Measurements from ENCODE around the gene NAV2. TPM values are rescaled to one million over a fixed set of nuclear protein-coding genes. Genes with fewer than 3 reads are reported as not detected.

The NAV2 gene
- total RNA-seq, 1 experiment from 2014 or later, result 22.7 TPM

GRCh38 chr11:19769820-19770219, 57.2 kb downstream of the NAV2 start:
- ChIA-PET POLR2A (no interaction called here), CTCF (no interaction called here)
- Histone ChIP-seq H3K4me1 (ENCODE audit: control insufficient read depth, insufficient read depth, low read length) (no peaks in the 10 kb centered on the region; the same call in 1 of the 2 replicates), H3K36me3 (ENCODE audit: control insufficient read depth, insufficient read depth, low read length) (no peaks in the 10 kb centered on the region), H3K27me3 (ENCODE audit: control insufficient read depth, insufficient read depth, low read length) (no peaks in the 10 kb centered on the region), H3K9me3 (ENCODE audit: control insufficient read depth, insufficient read depth, low read depth, low read length) (no peaks in the 10 kb centered on the region), H3K27ac (ENCODE audit: low read length) (no peak overlapping the region), H3K4me3 (ENCODE audit: low read depth in 2 of 2, low read length in 2 of 2) (no peak overlapping the region)
- in situ Hi-C loops (cut with HindIII; ENCODE audit: low pct_unique_long_range_greater_than_20kb, low sequenced_read_pairs), result no loop called here
- TF ChIP-seq, protein P1, sequence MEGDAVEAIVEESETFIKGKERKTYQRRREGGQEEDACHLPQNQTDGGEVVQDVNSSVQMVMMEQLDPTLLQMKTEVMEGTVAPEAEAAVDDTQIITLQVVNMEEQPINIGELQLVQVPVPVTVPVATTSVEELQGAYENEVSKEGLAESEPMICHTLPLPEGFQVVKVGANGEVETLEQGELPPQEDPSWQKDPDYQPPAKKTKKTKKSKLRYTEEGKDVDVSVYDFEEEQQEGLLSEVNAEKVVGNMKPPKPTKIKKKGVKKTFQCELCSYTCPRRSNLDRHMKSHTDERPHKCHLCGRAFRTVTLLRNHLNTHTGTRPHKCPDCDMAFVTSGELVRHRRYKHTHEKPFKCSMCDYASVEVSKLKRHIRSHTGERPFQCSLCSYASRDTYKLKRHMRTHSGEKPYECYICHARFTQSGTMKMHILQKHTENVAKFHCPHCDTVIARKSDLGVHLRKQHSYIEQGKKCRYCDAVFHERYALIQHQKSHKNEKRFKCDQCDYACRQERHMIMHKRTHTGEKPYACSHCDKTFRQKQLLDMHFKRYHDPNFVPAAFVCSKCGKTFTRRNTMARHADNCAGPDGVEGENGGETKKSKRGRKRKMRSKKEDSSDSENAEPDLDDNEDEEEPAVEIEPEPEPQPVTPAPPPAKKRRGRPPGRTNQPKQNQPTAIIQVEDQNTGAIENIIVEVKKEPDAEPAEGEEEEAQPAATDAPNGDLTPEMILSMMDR (IDR thresholded peaks at IDR 0.05), result no peak
- no peak for TF ChIP-seq TCF7L2 (IDR thresholded peaks at IDR 0.05; ENCODE audit: low read depth, low read length)
- TF ChIP-seq SIN3A (IDR thresholded peaks at IDR 0.05; ENCODE audit: borderline replicate concordance, insufficient read depth, low read depth, low read length), result no peak
- TF ChIP-seq, protein P2, sequence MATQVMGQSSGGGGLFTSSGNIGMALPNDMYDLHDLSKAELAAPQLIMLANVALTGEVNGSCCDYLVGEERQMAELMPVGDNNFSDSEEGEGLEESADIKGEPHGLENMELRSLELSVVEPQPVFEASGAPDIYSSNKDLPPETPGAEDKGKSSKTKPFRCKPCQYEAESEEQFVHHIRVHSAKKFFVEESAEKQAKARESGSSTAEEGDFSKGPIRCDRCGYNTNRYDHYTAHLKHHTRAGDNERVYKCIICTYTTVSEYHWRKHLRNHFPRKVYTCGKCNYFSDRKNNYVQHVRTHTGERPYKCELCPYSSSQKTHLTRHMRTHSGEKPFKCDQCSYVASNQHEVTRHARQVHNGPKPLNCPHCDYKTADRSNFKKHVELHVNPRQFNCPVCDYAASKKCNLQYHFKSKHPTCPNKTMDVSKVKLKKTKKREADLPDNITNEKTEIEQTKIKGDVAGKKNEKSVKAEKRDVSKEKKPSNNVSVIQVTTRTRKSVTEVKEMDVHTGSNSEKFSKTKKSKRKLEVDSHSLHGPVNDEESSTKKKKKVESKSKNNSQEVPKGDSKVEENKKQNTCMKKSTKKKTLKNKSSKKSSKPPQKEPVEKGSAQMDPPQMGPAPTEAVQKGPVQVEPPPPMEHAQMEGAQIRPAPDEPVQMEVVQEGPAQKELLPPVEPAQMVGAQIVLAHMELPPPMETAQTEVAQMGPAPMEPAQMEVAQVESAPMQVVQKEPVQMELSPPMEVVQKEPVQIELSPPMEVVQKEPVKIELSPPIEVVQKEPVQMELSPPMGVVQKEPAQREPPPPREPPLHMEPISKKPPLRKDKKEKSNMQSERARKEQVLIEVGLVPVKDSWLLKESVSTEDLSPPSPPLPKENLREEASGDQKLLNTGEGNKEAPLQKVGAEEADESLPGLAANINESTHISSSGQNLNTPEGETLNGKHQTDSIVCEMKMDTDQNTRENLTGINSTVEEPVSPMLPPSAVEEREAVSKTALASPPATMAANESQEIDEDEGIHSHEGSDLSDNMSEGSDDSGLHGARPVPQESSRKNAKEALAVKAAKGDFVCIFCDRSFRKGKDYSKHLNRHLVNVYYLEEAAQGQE (IDR thresholded peaks at IDR 0.05; ENCODE audit: insufficient read depth in 1 of 2, low read depth in 2 of 2, low read length in 1 of 2), result no peak
- no peak for TF ChIP-seq POLR2AphosphoS5 (IDR thresholded peaks at IDR 0.05; ENCODE audit: low read depth, low read length)
- DNase-seq (ENCODE audit: low read depth, low spot score) (no peak), ATAC-seq (no peak; the same call in 1 of the 2 replicates)
- no TSS peak for BruUV-seq (replicated peaks)
- intact Hi-C loops (cut with micrococcal nuclease; ENCODE audit: unreplicated experiment), result no loop called here

DNA sequence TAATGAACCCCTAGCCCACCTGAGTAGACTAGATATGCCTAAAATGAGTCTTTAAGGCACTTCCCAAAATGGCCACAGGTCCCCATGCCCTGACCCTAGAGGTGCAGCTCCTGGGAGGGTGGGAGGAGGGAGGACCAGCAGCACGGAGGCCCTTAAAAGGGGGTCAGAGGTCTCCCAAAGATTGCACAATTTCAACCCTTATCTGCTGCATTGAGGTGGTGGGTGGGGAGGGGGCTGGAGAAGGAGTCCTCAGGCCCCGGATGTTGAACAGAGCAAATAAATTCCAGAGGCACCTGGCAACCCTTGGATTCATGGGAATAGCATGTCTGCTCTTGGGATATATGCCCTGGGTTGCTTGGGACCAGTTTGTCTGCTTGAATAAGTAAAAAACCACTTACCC, 57.6 kb downstream of the NAV2 start:
- intact Hi-C loops (cut with micrococcal nuclease; ENCODE audit: unreplicated experiment) (no loop called here), in situ Hi-C loops (cut with HindIII; ENCODE audit: low pct_unique_long_range_greater_than_20kb, low sequenced_read_pairs) (no loop called here)
- no TSS peak for BruUV-seq (replicated peaks)
- Histone ChIP-seq H3K4me1 (ENCODE audit: control insufficient read depth, insufficient read depth, low read length) (no peaks in the 10 kb centered on the region; the same call in 1 of the 2 replicates), H3K36me3 (ENCODE audit: control insufficient read depth, insufficient read depth, low read length) (no peaks in the 10 kb centered on the region), H3K27ac (ENCODE audit: low read length) (no peak overlapping the region), H3K27me3 (ENCODE audit: control insufficient read depth, insufficient read depth, low read length) (no peaks in the 10 kb centered on the region), H3K9me3 (ENCODE audit: control insufficient read depth, insufficient read depth, low read depth, low read length) (no peaks in the 10 kb centered on the region), H3K4me3 (ENCODE audit: low read depth in 2 of 2, low read length in 2 of 2) (no peak overlapping the region)
- DNase-seq (ENCODE audit: low read depth, low spot score) (no peak), ATAC-seq (no peak)
- POLR2A ChIA-PET, result no interaction called here
- no peak for TF ChIP-seq POLR2AphosphoS5 (IDR thresholded peaks at IDR 0.05; ENCODE audit: low read depth, low read length)
- TF ChIP-seq, protein P1 (IDR thresholded peaks at IDR 0.05), result no peak
- no peak for TF ChIP-seq TCF7L2 (IDR thresholded peaks at IDR 0.05; ENCODE audit: low read depth, low read length)
- TF ChIP-seq, protein P2 (IDR thresholded peaks at IDR 0.05; ENCODE audit: insufficient read depth in 1 of 2, low read depth in 2 of 2, low read length in 1 of 2), result no peak
- TF ChIP-seq SIN3A (IDR thresholded peaks at IDR 0.05; ENCODE audit: borderline replicate concordance, insufficient read depth, low read depth, low read length), result no peak
- CTCF ChIA-PET, result no interaction called here
